Measurements from ENCODE around the gene PTRH1. TPM values are rescaled to one million over a fixed set of nuclear protein-coding genes. Genes with fewer than 3 reads are reported as not detected.

PTRH1 gene
- total and polyA plus RNA-seq, 8 donors: 2.9 to 50.4 (median 16.9) TPM

- TF ChIP-seq CTCF (IDR thresholded peaks at IDR 0.05) (no peak), POLR2AphosphoS5 (IDR thresholded peaks at IDR 0.05) (no peak), EP300 (IDR thresholded peaks at IDR 0.05) (no peak), POLR2A (IDR thresholded peaks at IDR 0.05) (no peak)
- intact Hi-C loops (cut with DNase I; ENCODE audit: low total_unique reads): no loop called here
- no peak for DNase-seq
- peaks cover 0 to 14% (median 10%) of the 10 kb centered on the region in 4 donors for H3K4me1 ChIP-seq
- H3K4me3 ChIP-seq: no peak overlapping the region
- no peak overlapping the region for H3K27ac ChIP-seq
- H3K9me3 ChIP-seq: no peaks in the 10 kb centered on the region
- WGBS, 5 donors: 61 to 67% (median 64%) methylated on average over 9 of the region's 9 CpGs
- no peaks in the 10 kb centered on the region for H3K27me3 ChIP-seq
- peaks cover 0 to 38% (median 21%) of the 10 kb centered on the region in 4 donors for H3K36me3 ChIP-seq
Measured at GRCh38 chr9:127694890-127695720, 20.4 kb downstream of the PTRH1 start.

GRCh38 chr9:127693697-127694096 is 21.8 kb downstream of the PTRH1 start:
- no peak for DNase-seq
- WGBS, 5 donors: 87 to 93% (median 91%) methylated on average over 4 of the region's 4 CpGs
- intact Hi-C loops (cut with DNase I; ENCODE audit: low total_unique reads): no loop called here
- Histone ChIP-seq H3K4me3 (no peak overlapping the region), H3K36me3 (peaks cover 0 to 51% (median 34%) of the 10 kb centered on the region in 4 donors), H3K27me3 (no peaks in the 10 kb centered on the region), H3K9me3 (no peaks in the 10 kb centered on the region), H3K27ac (no peak overlapping the region), H3K4me1 (no peaks in the 10 kb centered on the region)
- no peak for TF ChIP-seq CTCF (IDR thresholded peaks at IDR 0.05)
- TF ChIP-seq POLR2A (IDR thresholded peaks at IDR 0.05): no peak
- TF ChIP-seq EP300 (IDR thresholded peaks at IDR 0.05): no peak
- no peak for TF ChIP-seq POLR2AphosphoS5 (IDR thresholded peaks at IDR 0.05)

- H3K36me3 ChIP-seq: peaks cover 0 to 56% (median 38%) of the 10 kb centered on the region in 4 donors
- no peak overlapping the region for H3K27ac ChIP-seq
- H3K4me1 ChIP-seq: no peaks in the 10 kb centered on the region
- no peak overlapping the region for H3K4me3 ChIP-seq
- no peaks in the 10 kb centered on the region for H3K27me3 ChIP-seq
- no peaks in the 10 kb centered on the region for H3K9me3 ChIP-seq
- WGBS, 5 donors: 82 to 91% (median 87%) methylated on average over 10 of the region's 10 CpGs
- TF ChIP-seq CTCF (IDR thresholded peaks at IDR 0.05): no peak
- no peak for TF ChIP-seq POLR2A (IDR thresholded peaks at IDR 0.05)
- TF ChIP-seq POLR2AphosphoS5 (IDR thresholded peaks at IDR 0.05): no peak
- no peak for TF ChIP-seq EP300 (IDR thresholded peaks at IDR 0.05)
- DNase-seq: no peak
- intact Hi-C loops (cut with DNase I; ENCODE audit: low total_unique reads): no loop called here
Measured at GRCh38 chr9:127693143-127693542, 22.3 kb downstream of the PTRH1 start.

- H3K9me3 ChIP-seq: no peaks in the 10 kb centered on the region
- H3K36me3 ChIP-seq: peaks cover 0 to 65% (median 43%) of the 10 kb centered on the region in 4 donors
- TF ChIP-seq EP300 (IDR thresholded peaks at IDR 0.05): no peak
- no peak for TF ChIP-seq POLR2A (IDR thresholded peaks at IDR 0.05)
- no peak for TF ChIP-seq CTCF (IDR thresholded peaks at IDR 0.05)
- no peak for TF ChIP-seq POLR2AphosphoS5 (IDR thresholded peaks at IDR 0.05)
- H3K27me3 ChIP-seq: no peaks in the 10 kb centered on the region
- intact Hi-C loops (cut with DNase I; ENCODE audit: low total_unique reads): no loop called here
- no peak overlapping the region for H3K4me3 ChIP-seq
- no peak overlapping the region for H3K27ac ChIP-seq
- WGBS, 5 donors: 73 to 86% (median 75%) methylated on average over 20 of the region's 20 CpGs
- H3K4me1 ChIP-seq: no peaks in the 10 kb centered on the region
- no peak for DNase-seq
Measured at GRCh38 chr9:127692071-127692470, 23.4 kb downstream of the PTRH1 start.

All from stomach (tissue), 9 donors.